ENCODE data around the gene PLIN3. TPM values are rescaled to one million over a fixed set of nuclear protein-coding genes. Genes with fewer than 3 reads are reported as not detected.

The PLIN3 gene
- total and polyA plus RNA-seq, 2 experiments from 2014 or later = 97.8 to 118 TPM

DNA sequence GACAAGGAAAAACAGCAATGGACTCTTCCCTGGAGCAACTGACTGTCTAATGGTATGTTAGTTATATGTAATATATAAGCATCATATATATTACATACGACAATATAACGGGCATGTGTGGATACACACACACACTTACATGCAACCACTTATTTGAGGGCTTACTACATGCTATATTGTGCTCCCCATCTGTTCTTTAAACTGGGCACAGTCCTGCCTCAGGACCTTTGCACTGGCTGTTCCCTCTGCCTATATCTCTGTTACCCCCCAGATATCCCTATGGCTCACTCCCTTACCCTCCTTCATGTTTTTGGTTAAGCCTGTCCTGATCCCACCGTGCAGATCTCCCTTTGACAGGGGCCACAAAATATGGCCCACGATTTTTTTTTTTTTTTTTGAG lies 46.2 kb downstream of the PLIN3 start:
- Histone ChIP-seq H3K4me1 (ENCODE audit: insufficient read depth) (no peaks in the 10 kb centered on the region), H3K4me2 (no peak overlapping the region), H3K27ac (no peak overlapping the region), H3K36me3 (replicated peaks; ENCODE audit: insufficient read depth, low read depth) (no peaks in the 10 kb centered on the region), H3K79me2 (peaks cover 24% of the 10 kb centered on the region), H3K4me3 (no peak overlapping the region), H3K27me3 (no peaks in the 10 kb centered on the region), H2AFZ (no peak overlapping the region), H3K9me3 (ENCODE audit: low read depth) (no peaks in the 10 kb centered on the region), H4K20me1 (ENCODE audit: insufficient read depth, poor library complexity, severe bottlenecking) (no peaks in the 10 kb centered on the region), H3K9me2 (replicated peaks; ENCODE audit: insufficient read depth) (no peaks in the 10 kb centered on the region)
- 94% methylated on average over 4 of the region's 4 CpGs for WGBS (ENCODE audit: low lambda C conversion rate, missing lambda C conversion rate)
- TF ChIP-seq, protein P1, sequence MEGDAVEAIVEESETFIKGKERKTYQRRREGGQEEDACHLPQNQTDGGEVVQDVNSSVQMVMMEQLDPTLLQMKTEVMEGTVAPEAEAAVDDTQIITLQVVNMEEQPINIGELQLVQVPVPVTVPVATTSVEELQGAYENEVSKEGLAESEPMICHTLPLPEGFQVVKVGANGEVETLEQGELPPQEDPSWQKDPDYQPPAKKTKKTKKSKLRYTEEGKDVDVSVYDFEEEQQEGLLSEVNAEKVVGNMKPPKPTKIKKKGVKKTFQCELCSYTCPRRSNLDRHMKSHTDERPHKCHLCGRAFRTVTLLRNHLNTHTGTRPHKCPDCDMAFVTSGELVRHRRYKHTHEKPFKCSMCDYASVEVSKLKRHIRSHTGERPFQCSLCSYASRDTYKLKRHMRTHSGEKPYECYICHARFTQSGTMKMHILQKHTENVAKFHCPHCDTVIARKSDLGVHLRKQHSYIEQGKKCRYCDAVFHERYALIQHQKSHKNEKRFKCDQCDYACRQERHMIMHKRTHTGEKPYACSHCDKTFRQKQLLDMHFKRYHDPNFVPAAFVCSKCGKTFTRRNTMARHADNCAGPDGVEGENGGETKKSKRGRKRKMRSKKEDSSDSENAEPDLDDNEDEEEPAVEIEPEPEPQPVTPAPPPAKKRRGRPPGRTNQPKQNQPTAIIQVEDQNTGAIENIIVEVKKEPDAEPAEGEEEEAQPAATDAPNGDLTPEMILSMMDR (IDR thresholded peaks at IDR 0.05; ENCODE audit: poor library complexity) = no peak
- TF ChIP-seq EZH2 (IDR thresholded peaks at IDR 0.05; ENCODE audit: borderline replicate concordance) (no peak), EZH2phosphoT487 (IDR thresholded peaks at IDR 0.05; ENCODE audit: low read depth, severe bottlenecking, unreplicated experiment) (no peak)
- DNase-seq (ENCODE audit: low spot score) = no peak

DNA sequence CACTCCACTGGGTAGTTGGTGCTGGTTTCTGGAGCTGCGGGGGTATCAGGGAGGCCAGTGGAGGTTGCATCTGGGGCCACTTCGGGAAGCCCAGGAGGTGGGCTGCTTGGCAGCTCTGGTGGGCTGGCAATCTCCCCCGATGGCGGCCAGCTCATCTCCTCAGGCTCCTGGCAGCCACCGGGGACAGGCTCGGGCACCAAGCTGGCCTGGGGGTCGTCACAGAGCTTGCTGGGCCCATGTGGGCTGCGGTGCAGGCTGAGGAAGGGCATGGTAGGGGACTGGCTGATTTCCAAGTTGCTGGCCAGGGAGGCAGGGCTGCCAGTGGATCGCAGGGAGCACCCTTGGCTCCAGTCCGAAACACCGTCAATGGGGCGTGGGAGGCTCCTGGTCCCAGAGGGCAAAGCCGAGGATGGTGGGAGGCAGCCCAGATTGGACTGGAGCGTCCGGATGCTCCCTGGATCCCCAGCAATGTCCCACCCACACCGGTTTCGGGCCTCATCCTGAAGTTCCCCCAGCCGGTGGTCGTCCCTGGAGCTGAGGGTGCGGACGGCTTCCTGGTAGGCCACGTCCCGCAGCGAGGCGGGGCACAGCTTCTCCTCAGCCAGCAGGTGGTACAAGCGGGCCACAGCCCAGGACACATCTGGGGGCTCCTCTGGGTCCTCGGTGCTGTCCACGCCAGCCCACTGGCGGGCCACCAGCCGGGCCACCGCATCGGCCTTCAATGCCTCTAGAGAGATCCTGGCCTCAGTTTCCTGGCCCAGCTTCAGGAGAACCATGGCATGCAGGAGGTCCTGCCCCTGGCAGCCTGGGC lies 49.8 kb downstream of the PLIN3 start:
- H2AFZ ChIP-seq = no peak overlapping the region
- no peaks in the 10 kb centered on the region for H3K27me3 ChIP-seq
- no peaks in the 10 kb centered on the region for H3K4me1 ChIP-seq (ENCODE audit: insufficient read depth)
- H3K9me2 ChIP-seq (replicated peaks; ENCODE audit: insufficient read depth) = no peaks in the 10 kb centered on the region
- H3K4me2 ChIP-seq = no peak overlapping the region
- H3K27ac ChIP-seq = no peak overlapping the region
- TF ChIP-seq, protein P1 (IDR thresholded peaks at IDR 0.05; ENCODE audit: poor library complexity) = no peak
- TF ChIP-seq EZH2phosphoT487 (IDR thresholded peaks at IDR 0.05; ENCODE audit: low read depth, severe bottlenecking, unreplicated experiment) (no peak), EZH2 (IDR thresholded peaks at IDR 0.05; ENCODE audit: borderline replicate concordance) (no peak)
- H3K4me3 ChIP-seq = no peak overlapping the region
- no peaks in the 10 kb centered on the region for H4K20me1 ChIP-seq (ENCODE audit: insufficient read depth, poor library complexity, severe bottlenecking)
- peaks cover 5% of the 10 kb centered on the region for H3K79me2 ChIP-seq
- no peaks in the 10 kb centered on the region for H3K36me3 ChIP-seq (replicated peaks; ENCODE audit: insufficient read depth, low read depth)
- WGBS (ENCODE audit: low lambda C conversion rate, missing lambda C conversion rate) = 96% methylated on average over 32 of the region's 32 CpGs
- H3K9me3 ChIP-seq (ENCODE audit: low read depth) = no peaks in the 10 kb centered on the region
- no peak for DNase-seq (ENCODE audit: low spot score)

- H4K20me1 ChIP-seq (ENCODE audit: insufficient read depth, poor library complexity, severe bottlenecking) = no peaks in the 10 kb centered on the region
- H3K27ac ChIP-seq = no peak overlapping the region
Measured at GRCh38 chr19:4816950-4817278, 50.6 kb downstream of the PLIN3 start.

More at GRCh38 chr19:4816950-4817278, 50.6 kb downstream of the PLIN3 start:
- Histone ChIP-seq H2AFZ (no peak overlapping the region), H3K4me2 (no peak overlapping the region), H3K9me3 (ENCODE audit: low read depth) (no peaks in the 10 kb centered on the region), H3K79me2 (no peaks in the 10 kb centered on the region), H3K4me3 (no peak overlapping the region), H3K4me1 (ENCODE audit: insufficient read depth) (no peaks in the 10 kb centered on the region), H3K9me2 (replicated peaks; ENCODE audit: insufficient read depth) (no peaks in the 10 kb centered on the region), H3K27me3 (no peaks in the 10 kb centered on the region), H3K36me3 (replicated peaks; ENCODE audit: insufficient read depth, low read depth) (no peaks in the 10 kb centered on the region)
- 97% methylated on average over 16 of the region's 16 CpGs for WGBS (ENCODE audit: low lambda C conversion rate, missing lambda C conversion rate)
- no peak for TF ChIP-seq EZH2 (IDR thresholded peaks at IDR 0.05; ENCODE audit: borderline replicate concordance)
- TF ChIP-seq, protein P1 (IDR thresholded peaks at IDR 0.05; ENCODE audit: poor library complexity) = no peak
- no peak for TF ChIP-seq EZH2phosphoT487 (IDR thresholded peaks at IDR 0.05; ENCODE audit: low read depth, severe bottlenecking, unreplicated experiment)
- no peak for DNase-seq (ENCODE audit: low spot score)

Measured in hepatocyte (in vitro differentiated cells).